ENCODE measurements around the gene CETN3. TPM values are rescaled to one million over a fixed set of nuclear protein-coding genes. Genes with fewer than 3 reads are reported as not detected.

CETN3 gene
- total and polyA plus RNA-seq, 2 donors, result 20.0 to 40.2 TPM

Other genes with a start within 250 kb of the CETN3 start
- 11.3 TPM for gene MBLAC2, start 65.0 kb upstream of the CETN3 start, total RNA-seq
- 6.6 TPM for gene MBLAC2, start 65.0 kb upstream of the CETN3 start, polyA plus RNA-seq
- 4.0 TPM for gene POLR3G, start 65.1 kb upstream of the CETN3 start, total RNA-seq
- 1.1 TPM for gene POLR3G, start 65.1 kb upstream of the CETN3 start, polyA plus RNA-seq
- 48.1 TPM for gene LYSMD3, start 119.8 kb upstream of the CETN3 start, total RNA-seq
- 10.3 TPM for gene LYSMD3, start 119.8 kb upstream of the CETN3 start, polyA plus RNA-seq
- 6.6 TPM for gene ADGRV1, start 149.0 kb upstream of the CETN3 start, total RNA-seq
- 4.0 TPM for gene ADGRV1, start 149.0 kb upstream of the CETN3 start, polyA plus RNA-seq

Data from urinary bladder (tissue), 2 donors.